IPS-NIHi11 (cell line): Measurements from ENCODE around the gene KRT72.

Experiments used
- DNase-seq: peaks from one replicate; pipeline ENCODE4 v3.0.0; 2012; ENCODE audit warnings: mixed read lengths, low spot score

The KRT72 gene

GRCh38 chr12:52541709-52542108, 59.6 kb downstream of the KRT72 start:
- no peak for DNase-seq

GRCh38 chr12:52540531-52540930, 60.7 kb downstream of the KRT72 start:
- no peak for DNase-seq

- DNase-seq: no peak
Observed at GRCh38 chr12:52539821-52540173, 61.5 kb downstream of the KRT72 start.

- DNase-seq: no peak
Observed at GRCh38 chr12:52539083-52539820, 62.0 kb downstream of the KRT72 start.

- no peak for DNase-seq
Observed at GRCh38 chr12:52537101-52537500, 64.2 kb downstream of the KRT72 start.
